Measurements from ENCODE around the gene KAZN.

Gene KAZN

GRCh38 chr1:14848203-14848602, 249.7 kb downstream of the KAZN start (continued):
- TF ChIP-seq ARNTL (CRISPR knock-in tag; IDR thresholded peaks at IDR 0.05; ENCODE audit: borderline replicate concordance, low read depth) (no peak), TOX (CRISPR knock-in tag; IDR thresholded peaks at IDR 0.05; ENCODE audit: borderline replicate concordance) (no peak), SNAI2 (CRISPR knock-in tag; IDR thresholded peaks at IDR 0.05) (no peak), ZFP3 (CRISPR knock-in tag; IDR thresholded peaks at IDR 0.05) (no peak), ZNF70 (CRISPR knock-in tag; IDR thresholded peaks at IDR 0.05) (no peak)

- no peak for ATAC-seq
- TF ChIP-seq TCF4 (CRISPR knock-in tag; IDR thresholded peaks at IDR 0.05; ENCODE audit: borderline replicate concordance) (no peak), TOX (CRISPR knock-in tag; IDR thresholded peaks at IDR 0.05; ENCODE audit: borderline replicate concordance) (no peak), ESRRG (CRISPR knock-in tag; IDR thresholded peaks at IDR 0.05) (no peak), PATZ1 (CRISPR knock-in tag; IDR thresholded peaks at IDR 0.05; ENCODE audit: borderline replicate concordance) (no peak), ZNF8 (CRISPR knock-in tag; IDR thresholded peaks at IDR 0.05) (no peak), ZC3H10 (CRISPR knock-in tag; IDR thresholded peaks at IDR 0.05) (no peak), ISL1 (CRISPR knock-in tag; IDR thresholded peaks at IDR 0.05) (no peak), ARNTL (CRISPR knock-in tag; IDR thresholded peaks at IDR 0.05; ENCODE audit: borderline replicate concordance, low read depth) (no peak), ZNF70 (CRISPR knock-in tag; IDR thresholded peaks at IDR 0.05) (no peak), PPARA (CRISPR knock-in tag; IDR thresholded peaks at IDR 0.05; ENCODE audit: borderline replicate concordance) (no peak), GLIS3 (CRISPR knock-in tag; IDR thresholded peaks at IDR 0.05) (no peak)
These were observed 250.1 kb downstream of the KAZN start for GRCh38 chr1:14848625-14849024.

DNA sequence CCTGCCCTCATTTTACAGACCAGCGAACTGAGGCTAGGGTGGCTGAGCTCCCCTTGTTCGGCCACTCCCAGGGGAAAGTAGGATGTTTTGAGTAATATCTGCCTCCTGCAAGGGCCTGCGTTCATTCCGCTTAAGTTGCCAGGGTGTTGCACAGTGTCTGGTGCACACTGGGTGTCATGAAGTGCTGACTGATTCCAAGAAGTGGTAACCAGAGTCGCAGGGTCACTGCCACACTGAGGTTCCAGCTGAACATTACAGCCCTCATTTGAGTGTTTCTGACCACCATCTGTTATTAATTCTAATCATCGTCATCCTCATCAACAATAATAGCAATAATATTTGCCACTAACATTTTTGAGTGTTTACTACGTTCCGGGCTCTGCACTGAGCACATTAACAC, 250.6 kb downstream of the KAZN start:
- TF ChIP-seq ZFP3 (CRISPR knock-in tag; IDR thresholded peaks at IDR 0.05), result no peak
- no peak for TF ChIP-seq TCF4 (CRISPR knock-in tag; IDR thresholded peaks at IDR 0.05; ENCODE audit: borderline replicate concordance)
- TF ChIP-seq, protein P1, sequence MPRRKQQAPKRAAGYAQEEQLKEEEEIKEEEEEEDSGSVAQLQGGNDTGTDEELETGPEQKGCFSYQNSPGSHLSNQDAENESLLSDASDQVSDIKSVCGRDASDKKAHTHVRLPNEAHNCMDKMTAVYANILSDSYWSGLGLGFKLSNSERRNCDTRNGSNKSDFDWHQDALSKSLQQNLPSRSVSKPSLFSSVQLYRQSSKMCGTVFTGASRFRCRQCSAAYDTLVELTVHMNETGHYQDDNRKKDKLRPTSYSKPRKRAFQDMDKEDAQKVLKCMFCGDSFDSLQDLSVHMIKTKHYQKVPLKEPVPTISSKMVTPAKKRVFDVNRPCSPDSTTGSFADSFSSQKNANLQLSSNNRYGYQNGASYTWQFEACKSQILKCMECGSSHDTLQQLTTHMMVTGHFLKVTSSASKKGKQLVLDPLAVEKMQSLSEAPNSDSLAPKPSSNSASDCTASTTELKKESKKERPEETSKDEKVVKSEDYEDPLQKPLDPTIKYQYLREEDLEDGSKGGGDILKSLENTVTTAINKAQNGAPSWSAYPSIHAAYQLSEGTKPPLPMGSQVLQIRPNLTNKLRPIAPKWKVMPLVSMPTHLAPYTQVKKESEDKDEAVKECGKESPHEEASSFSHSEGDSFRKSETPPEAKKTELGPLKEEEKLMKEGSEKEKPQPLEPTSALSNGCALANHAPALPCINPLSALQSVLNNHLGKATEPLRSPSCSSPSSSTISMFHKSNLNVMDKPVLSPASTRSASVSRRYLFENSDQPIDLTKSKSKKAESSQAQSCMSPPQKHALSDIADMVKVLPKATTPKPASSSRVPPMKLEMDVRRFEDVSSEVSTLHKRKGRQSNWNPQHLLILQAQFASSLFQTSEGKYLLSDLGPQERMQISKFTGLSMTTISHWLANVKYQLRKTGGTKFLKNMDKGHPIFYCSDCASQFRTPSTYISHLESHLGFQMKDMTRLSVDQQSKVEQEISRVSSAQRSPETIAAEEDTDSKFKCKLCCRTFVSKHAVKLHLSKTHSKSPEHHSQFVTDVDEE (CRISPR knock-in tag; IDR thresholded peaks at IDR 0.05), result no peak
- no peak for TF ChIP-seq CSRNP3 (CRISPR knock-in tag; IDR thresholded peaks at IDR 0.05)
- no peak for TF ChIP-seq ARNTL (CRISPR knock-in tag; IDR thresholded peaks at IDR 0.05; ENCODE audit: borderline replicate concordance, low read depth)
- no peak for TF ChIP-seq PATZ1 (CRISPR knock-in tag; IDR thresholded peaks at IDR 0.05; ENCODE audit: borderline replicate concordance)
- no peak for TF ChIP-seq ZNF70 (CRISPR knock-in tag; IDR thresholded peaks at IDR 0.05)
- no peak for TF ChIP-seq OSR1 (CRISPR knock-in tag; IDR thresholded peaks at IDR 0.05)
- TF ChIP-seq RARB (CRISPR knock-in tag; IDR thresholded peaks at IDR 0.05), result no peak
- no peak for TF ChIP-seq ZNF8 (CRISPR knock-in tag; IDR thresholded peaks at IDR 0.05)
- no peak for TF ChIP-seq ESRRG (CRISPR knock-in tag; IDR thresholded peaks at IDR 0.05)
- no peak for TF ChIP-seq TOX (CRISPR knock-in tag; IDR thresholded peaks at IDR 0.05; ENCODE audit: borderline replicate concordance)
- no peak for TF ChIP-seq SNAI2 (CRISPR knock-in tag; IDR thresholded peaks at IDR 0.05)
- TF ChIP-seq, protein P2, sequence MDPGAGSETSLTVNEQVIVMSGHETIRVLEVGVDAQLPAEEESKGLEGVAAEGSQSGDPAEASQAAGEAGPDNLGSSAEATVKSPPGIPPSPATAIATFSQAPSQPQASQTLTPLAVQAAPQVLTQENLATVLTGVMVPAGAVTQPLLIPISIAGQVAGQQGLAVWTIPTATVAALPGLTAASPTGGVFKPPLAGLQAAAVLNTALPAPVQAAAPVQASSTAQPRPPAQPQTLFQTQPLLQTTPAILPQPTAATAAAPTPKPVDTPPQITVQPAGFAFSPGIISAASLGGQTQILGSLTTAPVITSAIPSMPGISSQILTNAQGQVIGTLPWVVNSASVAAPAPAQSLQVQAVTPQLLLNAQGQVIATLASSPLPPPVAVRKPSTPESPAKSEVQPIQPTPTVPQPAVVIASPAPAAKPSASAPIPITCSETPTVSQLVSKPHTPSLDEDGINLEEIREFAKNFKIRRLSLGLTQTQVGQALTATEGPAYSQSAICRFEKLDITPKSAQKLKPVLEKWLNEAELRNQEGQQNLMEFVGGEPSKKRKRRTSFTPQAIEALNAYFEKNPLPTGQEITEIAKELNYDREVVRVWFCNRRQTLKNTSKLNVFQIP (CRISPR knock-in tag; IDR thresholded peaks at IDR 0.05; ENCODE audit: borderline replicate concordance, low read depth), result no peak
- no peak for TF ChIP-seq ZNF565 (CRISPR knock-in tag; conservative IDR thresholded peaks at IDR 0.05; ENCODE audit: low read depth)
- no peak for TF ChIP-seq ZFP30 (CRISPR knock-in tag; IDR thresholded peaks at IDR 0.05)
- TF ChIP-seq CSDC2 (CRISPR knock-in tag; IDR thresholded peaks at IDR 0.05), result no peak
- TF ChIP-seq ISL1 (CRISPR knock-in tag; IDR thresholded peaks at IDR 0.05), result no peak
- no peak for TF ChIP-seq CREB5 (CRISPR knock-in tag; IDR thresholded peaks at IDR 0.05; ENCODE audit: low read depth)

More for the DNA sequence above, 250.6 kb downstream of the KAZN start:
- ATAC-seq, result no peak
